Stimulated activated CD8-positive, alpha-beta memory T cell treated with anti-CD3 and anti-CD28 coated beads, Interleukin-12 subunit alpha, Interleukin-12 subunit beta, amount 100 ng/mL, for 1 hour (primary cell): ENCODE measurements around the gene NDUFC2.
A peak's percentile ranks its signal among the peaks of the same experiment; 100 is the strongest.
"Not testable (repeated sequence)": the region's sequence is repeated elsewhere in the genome, so short reads cannot be mapped to it uniquely, and the experiment has no call there.

Source experiments
- DNase-seq: peaks from one replicate; pipeline ENCODE4 v3.0.0-alpha.2; 2020; ENCODE audit warnings: low read depth

The NDUFC2 gene

DNA sequence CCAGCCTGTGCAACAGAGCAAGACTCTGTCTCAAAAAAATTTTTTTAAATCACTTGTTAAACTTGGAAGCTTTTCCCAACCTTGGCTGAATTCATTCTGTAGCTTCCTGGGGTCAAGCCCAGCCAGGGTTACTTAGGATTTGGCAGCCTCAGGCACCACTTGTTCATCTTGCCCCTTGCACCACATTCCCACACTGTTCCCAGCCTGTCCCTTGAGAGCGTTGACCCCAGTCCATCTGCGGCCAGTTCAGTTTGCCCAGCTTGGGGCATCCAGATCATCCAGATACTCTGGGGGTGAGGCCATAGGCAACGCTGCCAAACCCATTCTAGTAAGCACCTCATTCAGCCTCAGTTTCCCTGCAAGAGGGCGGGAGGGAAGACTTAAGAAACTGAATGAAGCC, 24.7 kb downstream of the NDUFC2 start:
- no peak for DNase-seq

DNA sequence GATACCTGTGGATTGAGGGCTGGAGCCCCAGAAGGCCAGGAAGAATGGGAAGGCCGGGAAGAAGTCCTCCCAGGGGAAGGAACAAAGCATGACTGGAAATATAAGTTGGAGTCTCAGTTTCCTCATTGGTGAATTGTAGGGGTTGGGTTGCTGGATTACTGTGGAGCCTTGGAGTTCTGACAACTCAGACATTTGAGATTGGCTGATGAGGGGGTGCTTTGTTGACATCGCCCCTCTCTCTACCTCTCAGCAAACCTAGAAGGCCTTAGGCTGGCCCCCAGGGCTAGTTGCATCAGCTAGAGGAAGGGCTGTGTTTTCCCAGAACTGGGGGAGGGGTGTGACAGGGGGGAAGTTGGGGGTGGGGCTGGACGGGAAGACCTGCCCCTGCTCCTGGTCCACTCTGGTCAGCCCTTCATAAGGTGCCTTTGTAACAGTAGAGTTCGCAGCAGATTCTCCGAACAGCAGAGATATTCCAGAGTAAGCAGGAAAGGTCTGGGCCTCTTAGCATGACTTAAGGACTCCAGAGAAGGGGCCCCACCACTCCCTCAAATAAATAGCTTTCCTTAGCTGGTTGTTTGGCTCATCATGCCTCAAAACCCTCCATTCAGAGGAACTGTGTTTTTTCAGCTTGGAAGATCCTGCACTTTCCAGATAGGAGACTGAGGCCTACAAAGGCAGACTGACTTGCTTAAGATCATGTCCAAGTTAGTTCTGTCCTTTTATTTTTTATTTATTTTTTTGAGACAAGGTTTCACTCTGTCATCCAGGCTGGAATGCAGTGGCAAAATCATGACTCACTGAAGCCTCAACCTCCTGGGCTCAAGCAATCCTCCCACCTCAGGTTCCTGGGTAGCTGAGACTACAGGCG, 28.5 kb downstream of the NDUFC2 start:
- DNase-seq = no peak

DNA sequence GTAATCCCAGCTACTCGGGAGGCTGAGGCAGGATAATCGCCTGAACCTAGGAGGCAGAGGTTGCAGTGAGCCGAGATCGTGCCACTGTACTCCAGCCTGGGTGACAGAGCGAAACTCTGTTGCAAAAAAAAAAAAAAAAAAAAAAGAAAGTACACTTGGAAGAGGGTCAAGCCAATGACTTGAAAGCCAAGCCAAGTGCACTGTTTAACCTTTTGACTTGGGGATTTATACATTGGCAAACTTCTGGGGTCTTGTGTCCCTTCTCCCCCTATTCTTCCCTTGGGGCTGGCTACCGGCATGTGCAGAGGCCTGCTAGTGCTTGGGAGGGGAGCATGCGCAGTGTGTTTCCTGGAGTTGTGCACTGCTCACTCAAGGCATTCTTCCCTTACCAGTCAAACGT, 30.3 kb downstream of the NDUFC2 start:
- no peak for DNase-seq

DNA sequence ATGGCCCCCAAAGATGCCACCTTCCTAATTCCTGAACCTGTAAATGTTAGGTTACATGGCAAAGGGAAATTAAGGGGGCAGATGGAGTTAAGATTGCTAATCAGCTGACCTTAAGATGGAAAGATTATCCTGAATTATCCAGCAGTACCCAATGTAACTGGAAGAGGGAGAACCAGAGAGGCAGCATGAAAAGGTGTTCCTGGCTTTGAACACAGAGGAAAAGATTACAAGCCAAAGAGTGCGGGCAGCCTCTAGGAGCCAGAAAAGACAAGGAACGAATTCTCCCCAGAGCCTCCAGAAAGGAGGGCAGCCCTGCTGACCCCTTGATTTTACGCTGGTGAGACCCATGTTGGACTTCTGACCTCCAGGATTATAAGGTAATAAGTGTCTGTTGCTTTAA, 31.1 kb downstream of the NDUFC2 start:
- DNase-seq = no peak

DNA sequence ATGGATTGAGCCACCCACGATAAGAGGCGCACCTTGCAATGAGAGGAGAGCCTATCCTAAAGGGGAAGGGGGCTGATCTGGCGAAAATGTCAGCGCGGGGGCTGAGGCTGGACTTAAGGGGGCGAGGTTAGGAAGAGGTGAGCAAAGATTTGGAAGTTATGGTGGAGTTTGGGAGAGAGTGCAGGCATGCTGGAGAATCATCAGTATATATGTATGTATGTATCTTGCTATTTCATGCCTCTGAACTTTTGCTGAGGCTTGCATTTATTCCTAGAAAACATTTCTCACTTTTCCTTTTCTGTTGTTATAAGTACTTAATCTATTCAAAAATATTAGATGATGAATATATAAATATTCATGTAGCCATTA, 33.2 kb downstream of the NDUFC2 start:
- no peak for DNase-seq

DNA sequence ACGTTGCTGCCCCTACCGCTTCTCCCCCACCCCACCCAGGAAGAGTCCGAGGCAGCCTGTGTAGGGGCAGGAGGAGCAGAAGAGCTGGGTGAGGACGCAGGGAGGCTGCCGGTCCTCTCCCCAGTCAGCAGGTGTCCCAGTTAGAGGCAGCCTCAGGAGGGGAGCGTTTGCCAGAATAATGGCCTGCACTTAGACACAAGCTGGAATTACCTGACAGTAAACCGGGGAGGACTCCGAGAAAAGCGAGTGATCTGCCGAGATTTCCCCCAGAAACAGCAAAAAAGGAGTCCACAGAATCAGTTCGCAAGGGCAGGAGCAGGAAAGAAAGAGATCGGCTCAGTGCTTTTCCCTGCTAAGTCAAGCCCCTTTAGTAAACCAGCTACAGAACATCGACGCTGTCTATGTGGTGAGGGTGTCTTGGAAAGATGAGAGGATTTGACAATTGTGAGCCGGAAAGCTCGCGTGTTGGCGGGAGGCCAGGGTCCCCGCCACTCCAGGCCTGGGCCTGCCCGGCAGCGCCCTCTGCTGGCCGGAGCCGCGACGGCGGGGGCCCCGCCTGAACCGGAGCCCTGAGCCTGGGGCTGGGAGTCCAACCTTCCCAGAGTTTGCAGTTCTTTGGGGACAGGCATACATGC, 33.7 kb downstream of the NDUFC2 start:
- DNase-seq = peak; percentile 56

DNA sequence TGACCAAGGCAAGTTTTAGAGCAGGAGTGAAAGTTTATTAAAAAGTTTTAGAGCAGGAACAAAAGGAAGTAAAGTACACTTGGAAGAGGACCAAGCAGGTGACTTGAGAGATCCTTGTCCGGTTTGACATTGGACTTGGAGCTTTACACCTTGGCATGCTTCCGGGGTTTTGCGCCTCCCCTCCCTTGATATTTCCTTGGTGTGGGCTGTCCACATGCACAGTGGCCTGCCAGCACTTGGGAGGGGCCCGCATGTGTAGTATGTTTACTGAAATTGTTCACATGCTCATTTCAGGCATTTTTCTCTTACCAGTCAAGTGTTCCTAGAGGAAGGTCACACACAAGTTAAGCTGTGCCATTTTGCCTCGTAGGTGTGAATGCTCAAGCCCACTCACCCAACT, 35.0 kb downstream of the NDUFC2 start:
- no peak for DNase-seq

DNA sequence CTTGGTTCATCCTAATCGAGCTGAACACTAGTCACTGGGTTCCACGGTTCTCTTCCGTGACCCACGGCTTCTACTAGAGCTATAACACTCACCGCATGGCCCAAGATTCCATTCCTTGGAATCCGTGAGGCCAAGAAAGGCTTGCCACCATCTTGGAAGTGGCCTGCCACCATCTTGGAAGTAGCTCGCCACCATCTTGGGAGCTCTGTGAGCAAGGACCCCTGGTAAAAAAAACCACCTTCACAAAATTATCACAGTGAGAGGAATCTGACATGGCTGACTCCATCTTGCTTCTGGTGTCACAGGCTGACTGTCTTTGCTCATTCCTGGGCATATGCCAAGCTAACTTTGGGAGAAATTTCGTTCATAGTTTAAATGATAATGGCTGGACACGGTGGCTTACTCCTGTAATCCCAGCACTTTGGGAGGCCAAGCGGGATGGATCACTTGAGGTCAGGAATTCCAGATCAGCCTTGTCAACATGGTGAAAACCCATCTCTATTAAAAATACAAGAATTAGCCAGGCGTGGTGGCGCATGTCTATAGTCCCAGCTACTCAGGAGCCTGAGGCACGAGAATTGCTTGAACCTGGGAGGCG, 37.7 kb downstream of the NDUFC2 start:
- no peak for DNase-seq

DNA sequence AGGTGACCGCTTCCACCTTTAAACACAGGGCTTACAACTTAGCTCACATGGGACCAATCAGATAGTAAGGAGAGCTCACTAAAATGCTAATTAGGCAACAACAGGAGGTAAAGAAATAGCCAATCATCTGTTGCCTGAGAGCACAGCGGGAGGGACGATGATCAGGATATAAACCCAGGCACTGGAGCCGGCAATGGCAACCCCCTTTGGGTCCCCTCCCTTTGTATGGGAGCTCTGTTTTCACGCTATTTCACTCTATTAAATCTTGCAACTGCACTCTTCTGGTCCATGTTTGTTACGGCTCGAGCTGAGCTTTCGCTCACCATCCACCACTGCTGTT, 38.3 kb downstream of the NDUFC2 start:
- not testable (repeated sequence) for DNase-seq

DNA sequence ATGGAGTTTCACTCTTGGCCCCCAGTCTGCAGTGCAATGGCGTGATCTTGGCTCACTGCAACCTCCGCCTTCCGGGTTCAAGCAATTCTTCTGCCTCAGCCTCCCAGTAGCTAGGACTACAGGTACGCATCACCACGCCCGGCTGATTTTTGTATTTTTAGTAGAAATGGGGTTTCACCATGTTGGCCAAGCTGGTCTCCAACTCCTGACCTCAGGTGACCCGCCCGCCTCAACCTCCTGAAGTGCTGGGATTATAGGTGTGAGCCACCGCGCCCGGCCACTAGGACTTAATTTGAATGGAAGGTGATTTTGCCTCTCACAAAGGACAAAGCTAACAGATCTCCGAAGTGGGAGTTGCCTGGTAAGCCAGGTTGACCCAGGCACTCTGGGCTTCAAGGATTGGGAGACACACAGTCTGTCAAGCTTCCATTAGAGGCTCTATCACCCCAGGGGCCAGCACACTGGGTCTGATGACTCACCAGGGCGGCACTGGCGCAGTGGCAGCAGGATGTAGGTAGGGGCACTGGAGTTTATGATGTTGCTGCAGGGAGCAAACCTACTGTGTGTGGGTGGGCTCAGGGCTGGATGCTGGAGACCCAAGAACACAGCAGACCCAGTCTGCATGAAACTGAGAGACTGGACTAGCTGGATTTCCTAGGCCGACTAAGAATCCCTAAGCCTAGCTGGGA, 38.8 kb downstream of the NDUFC2 start:
- DNase-seq = no peak

DNA sequence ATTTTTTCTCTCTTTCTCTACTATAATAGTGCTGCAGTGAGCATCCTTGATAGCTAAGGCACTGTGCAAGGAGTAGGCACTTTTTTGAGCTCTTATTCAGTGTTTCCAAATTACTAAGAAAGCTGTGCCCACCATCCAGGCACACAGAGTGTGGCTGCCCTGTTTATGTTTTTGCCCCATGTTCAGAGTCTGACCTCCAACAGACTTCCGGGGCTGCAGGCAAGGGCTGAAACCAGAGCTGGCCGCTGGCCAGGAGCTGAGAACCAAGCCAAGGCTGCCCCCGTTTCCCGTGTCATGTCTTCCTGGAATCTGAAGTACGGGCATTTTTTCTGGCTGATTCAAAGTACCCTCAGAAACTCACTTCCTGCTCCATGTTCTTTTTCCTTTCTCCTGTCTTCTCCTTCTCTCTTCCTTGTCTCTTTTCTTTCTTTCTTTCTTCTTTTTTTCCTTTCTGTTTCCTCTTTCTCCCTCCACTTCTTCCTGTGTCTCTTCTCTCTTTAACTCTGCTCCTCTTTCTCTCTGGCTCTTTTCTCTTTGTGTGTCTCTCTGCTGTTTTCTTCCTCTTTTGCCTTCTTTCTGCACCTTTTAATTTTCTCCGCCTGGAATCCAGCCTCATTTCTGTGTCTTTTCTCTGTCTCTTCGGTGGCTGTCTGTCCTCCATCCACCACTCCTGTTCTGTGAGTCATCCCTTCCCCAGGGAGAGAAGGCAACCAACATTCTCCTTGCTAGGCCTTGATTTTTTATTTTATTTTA, 39.6 kb downstream of the NDUFC2 start:
- no peak for DNase-seq

DNA sequence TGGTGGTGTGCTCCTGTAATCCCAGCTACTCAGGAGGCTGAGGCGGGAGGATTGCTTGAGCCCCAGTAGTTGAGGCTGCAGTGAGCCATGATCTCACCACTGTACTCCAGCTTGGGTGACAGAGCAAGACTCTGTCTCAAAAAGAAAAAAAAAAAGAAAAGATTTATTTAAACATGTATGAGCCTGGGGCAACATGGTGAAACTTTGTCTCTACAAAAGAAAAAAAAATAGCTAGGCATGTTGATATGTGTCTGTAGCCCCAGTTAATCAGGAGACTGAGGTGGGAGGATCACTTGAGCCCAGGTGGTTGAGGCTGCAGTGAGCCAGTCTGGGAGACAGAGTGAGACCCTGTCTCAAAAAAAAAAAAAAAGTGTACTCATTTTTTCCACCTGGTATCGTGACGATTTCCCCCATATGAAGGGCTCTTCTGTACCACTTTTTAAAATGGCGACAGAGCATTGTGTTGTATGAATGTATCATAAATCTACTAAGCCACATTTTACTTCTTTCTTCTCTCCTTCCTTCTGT, 40.2 kb downstream of the NDUFC2 start:
- no peak for DNase-seq

DNA sequence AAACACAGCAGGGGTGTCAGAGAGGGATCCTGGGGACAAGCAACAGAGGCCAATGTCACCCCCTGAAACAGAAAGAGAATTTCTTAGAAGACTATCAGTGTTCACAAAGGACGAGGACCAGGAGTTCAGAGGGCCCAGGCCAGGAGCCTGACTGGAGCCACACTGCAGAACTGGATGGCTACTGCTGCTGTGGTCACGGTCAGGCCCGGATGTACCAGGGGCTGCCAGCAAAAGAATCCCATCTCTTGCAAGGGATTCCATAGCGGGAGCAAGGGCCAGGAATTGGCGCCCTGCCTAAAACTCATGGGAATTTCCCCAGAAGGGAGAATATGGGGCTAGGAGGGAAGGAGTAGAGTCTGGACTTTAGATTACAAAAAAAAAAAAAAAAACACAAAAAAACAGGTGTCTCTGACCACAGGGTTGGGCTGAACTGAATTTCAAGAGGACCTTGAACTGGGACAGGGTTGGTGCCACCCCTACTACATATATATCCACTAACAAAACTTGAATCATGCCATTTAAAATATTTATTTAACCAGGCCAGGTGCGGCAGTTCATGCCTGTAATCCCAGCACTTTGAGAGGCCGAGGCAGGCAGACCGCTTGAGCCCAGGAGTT, 40.9 kb downstream of the NDUFC2 start:
- no peak for DNase-seq

DNA sequence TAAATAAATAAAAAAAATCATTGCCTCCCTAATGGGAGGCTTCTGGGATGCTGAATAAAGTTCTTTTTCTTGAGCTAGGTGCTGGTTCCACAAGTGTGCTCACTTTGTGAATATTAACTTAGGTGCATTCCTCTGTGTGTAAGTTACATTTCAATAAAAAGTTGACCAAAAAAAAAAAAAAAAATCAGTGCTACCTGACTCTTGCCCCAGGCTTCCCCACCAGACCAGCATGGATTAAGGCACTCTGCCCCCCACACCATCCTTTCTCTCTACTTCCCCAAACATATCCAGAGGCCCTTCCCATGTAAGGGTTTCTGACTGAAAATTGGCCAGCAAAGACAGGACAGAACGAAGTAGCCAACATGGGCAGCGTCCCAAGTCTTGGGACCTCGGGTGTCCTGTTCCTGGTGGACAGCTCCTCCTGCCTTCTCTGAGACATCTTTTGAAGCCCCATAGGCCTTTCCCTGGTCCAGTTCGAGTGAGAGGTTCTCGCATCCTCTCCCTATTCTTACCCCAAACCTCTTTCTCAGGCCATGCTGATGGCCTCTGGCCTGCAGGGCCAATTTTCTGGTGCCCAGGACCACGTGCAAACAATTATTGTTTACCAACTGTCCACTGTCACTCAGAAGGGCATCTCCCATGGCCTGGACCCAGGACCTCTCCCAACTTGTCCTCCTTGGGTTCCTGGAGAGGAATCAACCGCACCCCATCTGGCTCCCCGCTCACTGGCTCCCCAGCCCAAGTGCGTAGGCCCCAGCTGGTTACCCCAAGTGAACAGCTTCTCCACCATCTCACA, 41.6 kb downstream of the NDUFC2 start:
- DNase-seq = no peak

DNA sequence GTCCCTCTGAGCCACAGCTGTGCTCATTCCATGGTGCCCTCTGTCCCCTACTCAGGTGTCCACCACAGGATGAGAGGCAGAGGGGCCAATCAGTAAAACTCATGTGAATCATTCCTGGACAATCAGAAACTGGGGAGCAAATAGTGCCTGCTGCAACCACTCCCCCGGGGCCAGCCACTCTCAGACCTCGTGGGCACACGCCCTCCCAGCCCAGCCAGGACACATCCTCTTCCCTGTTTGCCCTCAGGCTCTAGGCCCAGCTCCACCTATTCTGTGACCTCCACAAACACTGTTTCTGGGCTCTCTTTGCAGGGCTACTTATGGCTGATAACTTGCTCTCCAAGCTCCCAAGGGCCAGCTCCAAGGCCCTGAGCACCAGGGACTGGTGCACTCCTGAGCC, 42.6 kb downstream of the NDUFC2 start:
- DNase-seq = no peak

DNA sequence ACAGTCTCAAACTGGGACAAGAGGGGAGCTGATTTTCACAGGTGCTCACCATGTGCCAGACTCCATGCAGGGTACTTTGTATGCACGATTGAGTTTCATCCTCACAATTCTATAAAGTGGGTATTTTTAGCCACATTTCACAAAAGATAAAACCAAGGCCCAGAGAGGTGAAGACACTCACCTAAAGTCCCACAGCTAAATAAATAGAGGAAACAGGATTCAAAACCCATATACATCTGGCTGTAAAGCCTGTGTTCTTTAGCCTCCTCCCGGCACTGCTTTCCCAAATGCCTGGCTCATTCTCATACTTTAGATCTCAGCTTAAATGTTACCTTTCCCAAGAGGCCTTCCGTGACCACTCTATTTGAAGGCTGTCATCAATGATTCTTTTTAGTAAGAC, 43.3 kb downstream of the NDUFC2 start:
- no peak for DNase-seq

DNA sequence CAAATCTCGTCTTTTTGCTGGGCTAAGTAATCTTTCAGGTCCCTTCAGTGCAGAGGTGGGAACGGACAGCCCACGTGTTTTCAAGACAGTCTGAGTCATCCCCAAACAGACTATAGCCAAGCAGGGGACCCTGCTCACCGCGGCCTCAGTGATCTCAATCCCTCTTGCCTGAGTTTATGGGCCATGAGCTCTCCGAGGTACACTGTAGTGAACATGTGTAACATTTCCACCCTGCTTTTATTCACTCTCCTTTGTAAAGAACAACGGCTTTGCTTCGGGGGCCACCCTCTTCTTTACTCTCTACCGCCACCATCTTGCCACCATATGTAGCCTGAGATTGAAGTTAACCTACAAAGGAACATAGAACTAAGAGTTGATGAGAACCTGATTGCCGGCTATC, 45.0 kb downstream of the NDUFC2 start:
- DNase-seq = no peak

DNA sequence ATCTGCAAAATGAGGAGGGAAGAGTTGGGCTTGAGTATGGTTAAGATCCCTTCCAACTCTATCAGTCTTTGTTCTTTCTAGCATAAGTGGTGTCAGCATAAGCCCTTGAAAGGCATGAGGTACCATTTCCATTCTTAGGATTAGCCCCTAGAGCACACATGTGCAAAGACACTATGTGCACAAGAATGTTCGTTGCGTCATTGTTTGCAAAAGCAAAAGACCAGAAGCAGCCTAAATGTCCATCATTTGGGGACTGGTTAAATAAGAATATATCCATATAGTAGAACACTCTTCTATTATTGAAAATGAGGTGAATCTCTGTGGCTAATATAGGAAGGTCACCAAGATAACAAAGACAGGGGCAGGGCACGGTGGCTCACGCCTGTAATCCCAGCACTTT, 46.6 kb downstream of the NDUFC2 start:
- DNase-seq = no peak

DNA sequence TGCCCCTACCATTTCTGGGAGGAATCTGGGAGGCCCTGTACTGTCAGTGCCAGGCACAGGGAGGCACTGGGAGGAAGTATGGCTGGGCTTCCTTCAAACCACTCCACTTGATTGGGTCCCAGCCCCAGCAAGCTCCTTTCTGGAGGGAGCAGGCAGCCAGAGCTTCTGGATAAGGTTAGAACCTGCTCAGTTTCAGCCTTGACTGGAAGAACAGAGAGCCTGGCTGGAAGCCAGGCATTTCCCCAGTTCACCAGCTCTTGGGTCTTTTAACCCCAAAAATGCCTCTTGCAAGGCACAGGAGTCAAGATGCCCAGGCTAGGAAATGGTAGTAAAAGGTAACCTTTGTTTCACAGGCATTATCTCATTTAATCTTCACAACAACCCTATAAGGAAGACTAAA, 47.6 kb downstream of the NDUFC2 start:
- DNase-seq = no peak

DNA sequence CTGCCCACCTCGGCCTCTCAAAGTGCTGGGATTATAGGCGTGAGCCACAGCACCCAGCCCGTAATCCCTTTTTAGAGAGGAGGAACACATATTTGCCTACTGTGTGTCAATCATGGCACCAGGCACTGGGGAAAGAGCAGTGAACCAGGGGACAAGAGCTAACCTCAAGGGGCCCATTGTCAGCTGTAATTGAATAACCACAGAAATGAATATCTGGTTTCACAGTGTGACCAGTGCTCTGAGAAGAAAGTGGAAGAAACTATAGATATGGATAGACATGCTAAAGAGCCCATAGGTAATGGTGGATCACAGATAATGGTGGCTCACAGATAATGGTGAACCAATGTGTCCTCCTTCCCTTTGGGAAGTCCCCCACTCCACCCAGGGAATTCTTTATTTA, 48.0 kb downstream of the NDUFC2 start:
- no peak for DNase-seq
